GM06990 (cell line): ENCODE results near the gene NUMBL.

Experiments used
- DNase-seq: peaks from one replicate; pipeline ENCODE4 v3.0.0-alpha.2; 2011; ENCODE audit not compliant: insufficient read length; ENCODE audit errors: extremely low read depth
- H3K27me3 ChIP-seq: replicated peaks from 2 replicates; pipeline ENCODE4 v1.6.0; 2011; ENCODE audit warnings: low read length; ENCODE audit not compliant: control insufficient read depth, insufficient read depth
- H3K36me3 ChIP-seq: 2 replicates; pipeline ENCODE4 v1.5.1; 2011; ENCODE audit warnings: low read length; ENCODE audit not compliant: control insufficient read depth, insufficient read depth
- H3K4me3 ChIP-seq: replicated peaks from 2 replicates; pipeline ENCODE4 v1.5.1; 2011; ENCODE audit warnings: low read depth, mild to moderate bottlenecking, control low read depth, low read length
- CTCF ChIP-seq: IDR thresholded peaks from 2 replicates; pipeline ENCODE4 v1.5.1; 2011; ENCODE audit warnings: low read length, control low read depth, mild to moderate bottlenecking, inconsistent platforms; ENCODE audit not compliant: insufficient read depth, poor library complexity, severe bottlenecking

Gene NUMBL

GRCh38 chr19:40690050-40690692 lies at the start of gene NUMBL:
Gene NUMBL, minus strand, starts transcription at chr19:40690651. Its CDS starts 168 bp downstream, at chr19:40690483.
- DNase-seq, result no peak
- H3K36me3 ChIP-seq, result peaks cover 1% of the 10 kb centered on the region
- no peaks in the 10 kb centered on the region for H3K27me3 ChIP-seq
- peak within 1 kb of the TSS; percentile 67 for H3K4me3 ChIP-seq
- TF ChIP-seq CTCF, result no peak

- H3K27me3 ChIP-seq, result no peaks in the 10 kb centered on the region
- no peak for DNase-seq
- H3K36me3 ChIP-seq, result peaks cover 20% of the 10 kb centered on the region
- no peak for TF ChIP-seq CTCF
- H3K4me3 ChIP-seq, result no peak overlapping the region
Observed at GRCh38 chr19:40739030-40739839, 48.8 kb upstream of the NUMBL start.

GRCh38 chr19:40737102-40737644 lies 46.7 kb upstream of the NUMBL start:
- no peak for TF ChIP-seq CTCF
- H3K4me3 ChIP-seq, result no peak overlapping the region
- H3K36me3 ChIP-seq, result peaks cover 22% of the 10 kb centered on the region
- no peak for DNase-seq
- H3K27me3 ChIP-seq, result no peaks in the 10 kb centered on the region

- DNase-seq, result no peak
- Histone ChIP-seq H3K36me3 (peaks cover 22% of the 10 kb centered on the region), H3K27me3 (no peaks in the 10 kb centered on the region), H3K4me3 (no peak overlapping the region)
- TF ChIP-seq CTCF, result no peak
Observed at GRCh38 chr19:40736661-40737060, 46.2 kb upstream of the NUMBL start.

GRCh38 chr19:40735013-40735771 lies 44.7 kb upstream of the NUMBL start:
- H3K4me3 ChIP-seq, result no peak overlapping the region
- H3K36me3 ChIP-seq, result peaks cover 22% of the 10 kb centered on the region
- no peak for DNase-seq
- TF ChIP-seq CTCF, result no peak
- no peaks in the 10 kb centered on the region for H3K27me3 ChIP-seq
